SH-SY5Y (cell line): ENCODE measurements around the gene PAPPA.

Experiments
- GATA2 ChIP-seq: IDR thresholded peaks from 2 replicates; pipeline ENCODE4 v1.6.1; 2011; ENCODE audit warnings: mild to moderate bottlenecking, low read depth, low read length
- GATA3 ChIP-seq: IDR thresholded peaks from 2 replicates; pipeline ENCODE4 v1.6.1; 2011; ENCODE audit warnings: low read depth, mild to moderate bottlenecking, low read length, moderate library complexity

DNA sequence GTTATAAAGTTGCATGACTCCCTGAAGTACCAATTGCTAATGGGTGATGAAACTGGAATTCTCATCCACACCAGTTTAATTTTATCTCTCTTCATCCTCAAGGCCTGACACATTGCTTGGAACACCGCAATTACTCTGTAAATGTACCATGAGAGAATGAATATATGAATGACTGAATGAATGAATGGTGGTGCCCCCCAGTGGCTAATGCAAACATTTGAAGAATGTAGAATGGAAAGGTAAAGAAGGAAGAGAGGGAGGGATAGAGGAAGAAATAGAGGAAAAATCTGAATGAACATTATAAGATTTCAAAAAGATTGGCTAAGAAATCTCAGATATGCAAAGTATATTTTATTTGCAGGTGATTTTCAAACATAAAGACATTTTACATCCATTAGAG lies 13.1 kb downstream of the PAPPA start:
- no peak for TF ChIP-seq GATA3
- TF ChIP-seq GATA2, result no peak
